ENCODE data around the gene FOXP1. TPM values are rescaled to one million over a fixed set of nuclear protein-coding genes. Genes with fewer than 3 reads are reported as not detected.
A peak's percentile ranks its signal among the peaks of the same experiment; 100 is the strongest.

FOXP1 gene
- polyA plus RNA-seq, 1 donor (not counting 4 experiments of a cell fraction or from before 2014, with no cell fraction given), result 14.6 TPM

DNA sequence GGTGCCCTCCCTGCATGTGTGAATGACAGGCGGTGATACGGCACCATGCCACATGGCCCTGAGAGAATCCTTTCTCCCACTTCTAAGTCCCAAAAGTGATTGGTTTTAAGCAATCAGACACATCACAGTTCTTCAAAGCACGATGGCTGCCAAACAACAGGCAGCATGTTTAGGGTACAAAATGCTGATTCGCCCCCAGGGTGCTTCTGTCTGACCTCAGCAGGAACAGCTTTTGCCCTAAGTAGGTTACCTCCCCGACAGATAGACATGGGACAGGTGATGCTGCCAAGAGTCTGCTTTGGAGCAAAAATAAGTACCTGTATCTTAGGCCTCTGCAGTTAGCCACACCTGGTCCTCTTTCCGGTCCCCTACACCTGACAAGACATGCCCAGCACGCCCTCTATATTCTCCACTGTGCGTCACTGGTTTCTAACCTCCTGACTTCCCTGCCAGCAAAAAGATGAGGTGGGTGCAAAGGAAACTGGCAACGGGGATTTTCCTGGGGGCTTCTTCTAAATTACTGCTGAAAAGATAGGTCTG lies 549.8 kb downstream of the FOXP1 start:
- Histone ChIP-seq H3K9me3 (ENCODE audit: control insufficient read depth, low read depth, low read length) (no peaks in the 10 kb centered on the region), H3K27ac (ENCODE audit: control insufficient read depth, insufficient read depth, low read length) (peak overlapping the region; percentile 76), H3K4me1 (ENCODE audit: control insufficient read depth, extremely low read depth, insufficient read depth, low read length) (peaks cover 25% of the 10 kb centered on the region), H3K36me3 (ENCODE audit: control insufficient read depth in 2 of 2, extremely low read depth in 1 of 2, insufficient read depth in 2 of 2, low read length in 2 of 2) (peaks cover 2 to 13% of the 10 kb centered on the region in 2 experiments), H4K20me1 (ENCODE audit: control insufficient read depth, extremely low read depth, insufficient read depth, low read length) (no peaks in the 10 kb centered on the region), H3K27me3 (ENCODE audit: control insufficient read depth, extremely low read depth, insufficient read depth, low read length) (no peaks in the 10 kb centered on the region), H2AFZ (ENCODE audit: control insufficient read depth, low read length) (no peak overlapping the region), H3K79me2 (ENCODE audit: control insufficient read depth, insufficient read depth, low read length) (peaks cover 50% of the 10 kb centered on the region), H3K4me2 (ENCODE audit: control insufficient read depth, extremely low read depth, insufficient read depth, low read depth, low read length) (peak overlapping the region; percentile 55), H3K9me1 (ENCODE audit: control insufficient read depth, extremely low read depth, insufficient read depth, low read length) (no peaks in the 10 kb centered on the region), H3K9ac (ENCODE audit: control insufficient read depth, extremely low read depth, insufficient read depth, low read length) (peak overlapping the region; percentile 49), H3K4me3 (ENCODE audit: control insufficient read depth in 2 of 3, extremely low read depth in 1 of 3, insufficient read depth in 2 of 3, low read depth in 1 of 3, low read length in 3 of 3) (no peak overlapping the region)
- dilution Hi-C loops (cut with MboI; ENCODE audit: extremely low pct_ligation_motif_present, low sequenced_read_pairs), result no loop called here
- FAIRE-seq (peak; percentile 81), DNase-seq (ENCODE audit: low read depth, low spot score) (no peak)
- no peak for TF ChIP-seq EZH2 (IDR thresholded peaks at IDR 0.05; ENCODE audit: low read length)
- TF ChIP-seq, protein P1, sequence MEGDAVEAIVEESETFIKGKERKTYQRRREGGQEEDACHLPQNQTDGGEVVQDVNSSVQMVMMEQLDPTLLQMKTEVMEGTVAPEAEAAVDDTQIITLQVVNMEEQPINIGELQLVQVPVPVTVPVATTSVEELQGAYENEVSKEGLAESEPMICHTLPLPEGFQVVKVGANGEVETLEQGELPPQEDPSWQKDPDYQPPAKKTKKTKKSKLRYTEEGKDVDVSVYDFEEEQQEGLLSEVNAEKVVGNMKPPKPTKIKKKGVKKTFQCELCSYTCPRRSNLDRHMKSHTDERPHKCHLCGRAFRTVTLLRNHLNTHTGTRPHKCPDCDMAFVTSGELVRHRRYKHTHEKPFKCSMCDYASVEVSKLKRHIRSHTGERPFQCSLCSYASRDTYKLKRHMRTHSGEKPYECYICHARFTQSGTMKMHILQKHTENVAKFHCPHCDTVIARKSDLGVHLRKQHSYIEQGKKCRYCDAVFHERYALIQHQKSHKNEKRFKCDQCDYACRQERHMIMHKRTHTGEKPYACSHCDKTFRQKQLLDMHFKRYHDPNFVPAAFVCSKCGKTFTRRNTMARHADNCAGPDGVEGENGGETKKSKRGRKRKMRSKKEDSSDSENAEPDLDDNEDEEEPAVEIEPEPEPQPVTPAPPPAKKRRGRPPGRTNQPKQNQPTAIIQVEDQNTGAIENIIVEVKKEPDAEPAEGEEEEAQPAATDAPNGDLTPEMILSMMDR (optimal IDR thresholded peaks at IDR 0.05 in 1 of 3, IDR thresholded peaks at IDR 0.05 in 1 of 3, conservative IDR thresholded peaks at IDR 0.05 in 1 of 3; ENCODE audit: extremely low read depth in 1 of 3, insufficient read depth in 2 of 3, low read length in 3 of 3), result peak in 1 of 3 experiments; percentile 37

DNA sequence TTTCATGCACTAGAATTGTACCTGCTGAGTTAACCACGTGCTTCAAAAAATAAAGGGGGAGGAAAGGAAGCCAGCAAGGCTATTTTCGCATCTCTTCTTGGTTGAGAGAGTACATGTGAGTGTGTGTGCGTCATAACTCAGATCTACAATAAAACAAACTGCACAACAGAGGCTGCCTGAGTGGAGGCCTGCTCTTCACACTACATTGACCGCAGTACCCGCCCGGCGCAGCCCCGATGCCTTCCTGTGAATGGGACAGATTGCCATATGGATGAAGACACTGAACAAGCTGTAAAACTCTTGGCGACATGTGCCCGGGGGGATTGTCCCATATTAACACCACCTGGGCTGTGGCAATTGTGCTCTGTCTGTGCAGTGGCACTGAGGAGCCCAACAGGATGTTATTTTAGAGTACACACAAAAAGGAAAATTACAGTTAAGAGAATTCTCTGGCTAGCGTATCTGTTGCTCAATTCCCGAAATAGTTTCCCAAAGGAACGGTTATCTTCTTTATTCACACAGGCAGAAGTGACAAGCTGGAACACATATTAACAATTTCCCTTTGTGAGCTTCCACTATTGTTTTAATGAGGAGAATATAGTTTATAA lies 551.5 kb downstream of the FOXP1 start:
- Histone ChIP-seq H3K79me2 (ENCODE audit: control insufficient read depth, insufficient read depth, low read length) (peaks cover 54% of the 10 kb centered on the region), H3K4me2 (ENCODE audit: control insufficient read depth, extremely low read depth, insufficient read depth, low read depth, low read length) (no peak overlapping the region), H3K4me3 (ENCODE audit: control insufficient read depth in 2 of 3, extremely low read depth in 1 of 3, insufficient read depth in 2 of 3, low read depth in 1 of 3, low read length in 3 of 3) (no peak overlapping the region), H3K27ac (ENCODE audit: control insufficient read depth, insufficient read depth, low read length) (no peak overlapping the region), H3K9me1 (ENCODE audit: control insufficient read depth, extremely low read depth, insufficient read depth, low read length) (no peaks in the 10 kb centered on the region), H2AFZ (ENCODE audit: control insufficient read depth, low read length) (no peak overlapping the region), H3K9ac (ENCODE audit: control insufficient read depth, extremely low read depth, insufficient read depth, low read length) (no peak overlapping the region), H4K20me1 (ENCODE audit: control insufficient read depth, extremely low read depth, insufficient read depth, low read length) (no peaks in the 10 kb centered on the region), H3K9me3 (ENCODE audit: control insufficient read depth, low read depth, low read length) (no peaks in the 10 kb centered on the region), H3K4me1 (ENCODE audit: control insufficient read depth, extremely low read depth, insufficient read depth, low read length) (peaks cover 25% of the 10 kb centered on the region), H3K27me3 (ENCODE audit: control insufficient read depth, extremely low read depth, insufficient read depth, low read length) (no peaks in the 10 kb centered on the region), H3K36me3 (ENCODE audit: control insufficient read depth in 2 of 2, extremely low read depth in 1 of 2, insufficient read depth in 2 of 2, low read length in 2 of 2) (peaks cover 2 to 13% of the 10 kb centered on the region in 2 experiments)
- dilution Hi-C loops (cut with MboI; ENCODE audit: extremely low pct_ligation_motif_present, low sequenced_read_pairs), result no loop called here
- TF ChIP-seq EZH2 (IDR thresholded peaks at IDR 0.05; ENCODE audit: low read length), result no peak
- TF ChIP-seq, protein P1 (optimal IDR thresholded peaks at IDR 0.05 in 1 of 3, IDR thresholded peaks at IDR 0.05 in 1 of 3, conservative IDR thresholded peaks at IDR 0.05 in 1 of 3; ENCODE audit: extremely low read depth in 1 of 3, insufficient read depth in 2 of 3, low read length in 3 of 3), result no peak
- no peak for DNase-seq (ENCODE audit: low read depth, low spot score)
- no peak for FAIRE-seq

All from keratinocyte (primary cell).